HCT116 (cell line): ENCODE results near the gene RXFP4. TPM values are rescaled to one million over a fixed set of nuclear protein-coding genes. Genes with fewer than 3 reads are reported as not detected.

Experiments
- ATAC-seq: fragments of 200-7000 bp; cut with Tn5 transposase; 2 replicates; pipeline ENCODE4 v1.9.1; 2020; ENCODE audit warnings: mild to moderate bottlenecking, moderate library complexity
- BruUV-seq: library from RNA; stranded (reverse); fragments of 400-500 nt; replicated peaks from 2 replicates; lab custom pipeline; 2021; lab: Mats Ljungman, UMichigan
- CTCF ChIA-PET: fragments of 300-600 bp; sonication (Branson Sonifier 250); formaldehyde crosslinking; loops from one replicate; lab custom pipeline; 2021; ENCODE audit warnings: antibody characterized with exemption; lab: Charles Lee
- POLR2A ChIA-PET: fragments of 300-600, 350-600 bp; sonication (Branson Sonifier 250); formaldehyde crosslinking; loops from one replicate; lab custom pipeline; 2021; ENCODE audit warnings: antibody characterized with exemption; lab: Charles Lee
- RAD21 ChIA-PET, 2 experiments: fragments of 300-600 bp; sonication (Branson Sonifier 250); formaldehyde crosslinking; loops; one replicate each; lab custom pipeline; 2023; ENCODE audit warnings: low total read pairs in 2 of 2; ENCODE audit not compliant: uncharacterized antibody in 2 of 2, unreplicated experiment in 2 of 2, low non-redundant PET in 1 of 2; lab: Charles Lee
- DNase-seq: peaks from one replicate; pipeline ENCODE4 v3.0.0-alpha.2; 2010; ENCODE audit warnings: low read depth, low spot score
- H2AFZ ChIP-seq: fragments of 200-600 bp; shearing (Covaris generic), sonication (generic); 2 replicates; pipeline ENCODE4 v1.6.1; 2017; ENCODE audit warnings: low read depth, mixed run types, mixed read lengths, antibody characterized with exemption, low read length; ENCODE audit not compliant: poor library complexity, severe bottlenecking
- H3K27ac ChIP-seq: 2 replicates; pipeline ENCODE4 v1.5.1; 2012; ENCODE audit warnings: low read depth, low read length
- H3K27me3 ChIP-seq: fragments of 200-600 bp; sonication (generic); 2 replicates; pipeline ENCODE4 v1.6.1; 2016; ENCODE audit warnings: mixed run types, low read length, mixed read lengths; ENCODE audit not compliant: insufficient read depth
- H3K36me3 ChIP-seq, 2 experiments: fragments of 200-500 bp in 1 of 2; fragments of 200-600 bp in 1 of 2; sonication (Bioruptor generic) in 1 of 2; sonication (generic) in 1 of 2; 2 replicates each; pipeline versions ENCODE4 v1.5.1 to v1.6.1; 2014 to 2016; ENCODE audit warnings: low read length in 2 of 2, inconsistent platforms in 1 of 2, mixed read lengths in 1 of 2, mixed run types in 1 of 2; ENCODE audit not compliant: insufficient read depth in 2 of 2, control insufficient read depth in 1 of 2
- H3K4me1 ChIP-seq, 2 experiments: fragments of 200-600 bp in 1 of 2; sonication (generic) in 1 of 2; 2 replicates each; pipeline versions ENCODE4 v1.5.1 to v1.6.1; 2012 to 2017; ENCODE audit warnings: low read length in 2 of 2, inconsistent platforms in 1 of 2, mild to moderate bottlenecking in 1 of 2, mixed read lengths in 1 of 2, mixed run types in 1 of 2, moderate library complexity in 1 of 2; ENCODE audit not compliant: insufficient read depth in 2 of 2, control insufficient read depth in 1 of 2
- H3K4me2 ChIP-seq: fragments of 200-600 bp; sonication (generic); 2 replicates; pipeline ENCODE4 v1.6.1; 2017; ENCODE audit warnings: mixed run types, low read length, mixed read lengths
- H3K4me3 ChIP-seq, 2 experiments: fragments of 200-600 bp in 1 of 2; sonication (generic) in 1 of 2; replicated peaks in 1 of 2; 2 replicates each; pipeline ENCODE4 v1.5.1; 2011 to 2016; ENCODE audit warnings: low read length in 2 of 2, control low read depth in 1 of 2, low read depth in 1 of 2, mild to moderate bottlenecking in 1 of 2, mixed read lengths in 1 of 2, mixed run types in 1 of 2
- H3K79me2 ChIP-seq: fragments of 200-600 bp; sonication (generic); 2 replicates; pipeline ENCODE4 v1.6.1; 2017; ENCODE audit warnings: mild to moderate bottlenecking, mixed run types, low read length, moderate library complexity, mixed read lengths; ENCODE audit not compliant: insufficient read depth
- H3K9ac ChIP-seq: fragments of 200-600 bp; sonication (generic); 2 replicates; pipeline ENCODE4 v1.6.1; 2016; ENCODE audit warnings: low read length, mixed read lengths
- H3K9me2 ChIP-seq: fragments of 200-600 bp; sonication (generic), shearing (Covaris generic); 2 replicates; pipeline ENCODE4 v1.6.1; 2017; ENCODE audit warnings: mixed run types, mild to moderate bottlenecking, moderate library complexity; ENCODE audit not compliant: insufficient read depth
- H3K9me3 ChIP-seq, 2 experiments: fragments of 200-500 bp in 1 of 2; fragments of 200-600 bp in 1 of 2; sonication (Bioruptor generic) in 1 of 2; sonication (generic) in 1 of 2; 2 replicates each; pipeline ENCODE4 v1.6.1; 2014 to 2017; ENCODE audit warnings: low read length in 2 of 2, mixed read lengths in 2 of 2, inconsistent platforms in 1 of 2, low read depth in 1 of 2, mild to moderate bottlenecking in 1 of 2, mixed run types in 1 of 2, moderate library complexity in 1 of 2; ENCODE audit not compliant: control insufficient read depth in 1 of 2, insufficient read depth in 1 of 2
- H4K20me1 ChIP-seq: fragments of 200-600 bp; sonication (generic), shearing (Covaris generic); 2 replicates; pipeline ENCODE4 v1.6.1; 2017; ENCODE audit warnings: mixed run types, mild to moderate bottlenecking, moderate library complexity; ENCODE audit not compliant: insufficient read depth
- CEBPB ChIP-seq: IDR thresholded peaks from 2 replicates; pipeline ENCODE4 v1.6.1; 2012; ENCODE audit warnings: low read depth
- ELF1 ChIP-seq: IDR thresholded peaks from 2 replicates; pipeline ENCODE4 v1.6.1; 2012; ENCODE audit warnings: low read depth, borderline replicate concordance
- EZH2phosphoT487 ChIP-seq: fragments of 200-600 bp; IDR thresholded peaks from 2 replicates; pipeline ENCODE4 v1.6.1; 2018; ENCODE audit warnings: antibody characterized with exemption, borderline replicate concordance
- FOSL1 ChIP-seq: IDR thresholded peaks from 2 replicates; pipeline ENCODE4 v1.6.1; 2012; ENCODE audit warnings: low read depth
- JUND ChIP-seq: IDR thresholded peaks from 2 replicates; pipeline ENCODE4 v1.6.1; 2012
- POLR2A ChIP-seq: IDR thresholded peaks from 2 replicates; pipeline ENCODE4 v1.7.0; 2011; ENCODE audit warnings: borderline replicate concordance; ENCODE audit not compliant: insufficient read depth, insufficient read length; ENCODE audit errors: extremely low read depth
- POLR2AphosphoS5 ChIP-seq: IDR thresholded peaks from 2 replicates; pipeline ENCODE4 v1.6.1; 2011; ENCODE audit warnings: mild to moderate bottlenecking, low read depth, low read length, moderate library complexity
- RAD21 ChIP-seq: IDR thresholded peaks from 2 replicates; pipeline ENCODE4 v1.6.1; 2012; ENCODE audit warnings: low read depth, mild to moderate bottlenecking
- SIN3A ChIP-seq: IDR thresholded peaks from 2 replicates; pipeline ENCODE4 v1.6.1; 2012; ENCODE audit warnings: low read depth
- TCF7L2 ChIP-seq: IDR thresholded peaks from 2 replicates; pipeline ENCODE4 v1.7.0; 2011; ENCODE audit warnings: borderline replicate concordance, inconsistent platforms; ENCODE audit not compliant: insufficient read depth, insufficient read length; ENCODE audit errors: extremely low read depth
- YY1 ChIP-seq: IDR thresholded peaks from 2 replicates; pipeline ENCODE4 v1.6.1; 2011; ENCODE audit warnings: low read length, low read depth, moderate library complexity, mild to moderate bottlenecking; ENCODE audit not compliant: insufficient replicate concordance; ENCODE audit errors: extremely low read depth
- ZFX ChIP-seq: fragments of 450-650 bp; IDR thresholded peaks from 2 replicates; pipeline ENCODE4 v1.6.1; 2017
- intact Hi-C: fragments of 100-400 bp; cut with micrococcal nuclease; formaldehyde crosslinking; loops from 2 replicates; pipeline ENCODE4 v1.10.0; 2022
- total RNA-seq: library from RNA; stranded (reverse); gene quantifications from one replicate; pipeline ENCODE4 v1.2.1, GENCODE V29; 2021; ENCODE audit not compliant: unreplicated experiment
- TF ChIP-seq, protein P1 (sequence below): IDR thresholded peaks from 2 replicates; pipeline ENCODE4 v1.6.1; 2011; ENCODE audit warnings: mild to moderate bottlenecking, low read length, moderate library complexity; ENCODE audit not compliant: insufficient replicate concordance; ENCODE audit errors: extremely low read depth
- TF ChIP-seq, protein P2 (sequence below), 3 experiments: fragments of 200-600 bp in 1 of 3; sonication (generic) in 1 of 3; IDR thresholded peaks in 2 of 3; conservative IDR thresholded peaks in 1 of 3; 2 replicates each; pipeline ENCODE4 v1.5.1; 2012 to 2017; ENCODE audit warnings: low read depth in 2 of 3, low read length in 2 of 3, antibody characterized with exemption in 1 of 3, borderline replicate concordance in 1 of 3, control low read depth in 1 of 3, mild to moderate bottlenecking in 1 of 3, mixed read lengths in 1 of 3, mixed run types in 1 of 3, moderate library complexity in 1 of 3; ENCODE audit not compliant: insufficient read depth in 1 of 3
- TF ChIP-seq, protein P3 (sequence below): IDR thresholded peaks from 2 replicates; pipeline ENCODE4 v1.6.1; 2012

The RXFP4 gene
- total RNA-seq, 1 experiment from 2014 or later: 0.20 TPM

DNA sequence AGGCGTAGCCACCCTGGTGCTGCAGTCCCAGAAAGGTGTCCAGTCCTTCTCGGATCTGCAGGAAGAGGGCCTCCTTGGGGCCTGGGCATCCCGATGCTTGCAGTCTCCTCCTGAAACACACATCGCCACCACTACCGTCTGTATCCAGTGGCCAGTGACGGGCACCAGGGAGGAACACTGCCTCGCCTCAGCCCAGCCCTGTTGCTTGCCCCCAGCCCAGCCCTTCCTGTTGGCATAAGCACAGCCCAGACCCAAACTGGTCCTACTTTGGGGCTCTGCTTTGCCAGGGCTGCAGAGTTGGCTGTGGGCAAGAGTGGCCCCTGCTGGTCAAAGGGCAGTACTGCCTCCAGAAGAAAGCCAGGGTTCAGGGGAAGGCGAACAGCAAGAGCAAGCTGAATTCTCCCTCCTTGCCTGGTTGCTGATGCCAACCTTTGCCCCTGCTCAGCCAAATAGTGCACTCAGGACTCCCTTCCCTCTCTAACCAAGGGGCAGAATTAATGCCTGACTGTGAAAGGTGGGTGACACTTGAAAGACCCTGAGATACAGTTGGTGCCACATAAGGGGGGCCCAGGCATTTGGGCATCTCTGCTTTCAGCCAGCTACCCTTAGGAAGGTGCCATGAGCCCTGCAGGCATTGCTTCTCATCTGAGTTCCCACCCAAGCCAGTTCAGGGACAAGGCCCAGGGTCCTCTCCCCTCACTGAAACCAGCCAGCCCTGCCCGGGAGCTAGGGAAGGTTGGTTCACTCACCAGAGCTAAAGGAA is 48.0 kb downstream of the RXFP4 start:
- Histone ChIP-seq H3K79me2 (no peaks in the 10 kb centered on the region), H3K4me2 (no peak overlapping the region), H4K20me1 (no peaks in the 10 kb centered on the region), H3K36me3 (no peaks in the 10 kb centered on the region), H3K9me2 (no peaks in the 10 kb centered on the region), H3K9me3 (no peaks in the 10 kb centered on the region), H3K27ac (peak overlapping the region; percentile 10; the same call in 1 of the 2 replicates)
- BruUV-seq: no TSS peak
- POLR2A ChIA-PET: interaction anchor here (0.6 to 1.4 kb wide), 6 partner anchors 9 to 57 kb away, joined by 3 to 10 read pairs (median 4); partner anchors contain the start of gene KHDC4
- TF ChIP-seq POLR2AphosphoS5 (no peak), RAD21 (peak; percentile 96), FOSL1 (no peak), TCF7L2 (no peak), YY1 (peak; percentile 37), SIN3A (no peak), ELF1 (no peak), POLR2A (no peak), ZFX (no peak; the same call in 1 of the 2 replicates), JUND (no peak), CEBPB (no peak), EZH2phosphoT487 (no peak)
- TF ChIP-seq, protein P1, sequence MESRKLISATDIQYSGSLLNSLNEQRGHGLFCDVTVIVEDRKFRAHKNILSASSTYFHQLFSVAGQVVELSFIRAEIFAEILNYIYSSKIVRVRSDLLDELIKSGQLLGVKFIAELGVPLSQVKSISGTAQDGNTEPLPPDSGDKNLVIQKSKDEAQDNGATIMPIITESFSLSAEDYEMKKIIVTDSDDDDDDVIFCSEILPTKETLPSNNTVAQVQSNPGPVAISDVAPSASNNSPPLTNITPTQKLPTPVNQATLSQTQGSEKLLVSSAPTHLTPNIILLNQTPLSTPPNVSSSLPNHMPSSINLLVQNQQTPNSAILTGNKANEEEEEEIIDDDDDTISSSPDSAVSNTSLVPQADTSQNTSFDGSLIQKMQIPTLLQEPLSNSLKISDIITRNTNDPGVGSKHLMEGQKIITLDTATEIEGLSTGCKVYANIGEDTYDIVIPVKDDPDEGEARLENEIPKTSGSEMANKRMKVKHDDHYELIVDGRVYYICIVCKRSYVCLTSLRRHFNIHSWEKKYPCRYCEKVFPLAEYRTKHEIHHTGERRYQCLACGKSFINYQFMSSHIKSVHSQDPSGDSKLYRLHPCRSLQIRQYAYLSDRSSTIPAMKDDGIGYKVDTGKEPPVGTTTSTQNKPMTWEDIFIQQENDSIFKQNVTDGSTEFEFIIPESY: no peak
- TF ChIP-seq, protein P2, sequence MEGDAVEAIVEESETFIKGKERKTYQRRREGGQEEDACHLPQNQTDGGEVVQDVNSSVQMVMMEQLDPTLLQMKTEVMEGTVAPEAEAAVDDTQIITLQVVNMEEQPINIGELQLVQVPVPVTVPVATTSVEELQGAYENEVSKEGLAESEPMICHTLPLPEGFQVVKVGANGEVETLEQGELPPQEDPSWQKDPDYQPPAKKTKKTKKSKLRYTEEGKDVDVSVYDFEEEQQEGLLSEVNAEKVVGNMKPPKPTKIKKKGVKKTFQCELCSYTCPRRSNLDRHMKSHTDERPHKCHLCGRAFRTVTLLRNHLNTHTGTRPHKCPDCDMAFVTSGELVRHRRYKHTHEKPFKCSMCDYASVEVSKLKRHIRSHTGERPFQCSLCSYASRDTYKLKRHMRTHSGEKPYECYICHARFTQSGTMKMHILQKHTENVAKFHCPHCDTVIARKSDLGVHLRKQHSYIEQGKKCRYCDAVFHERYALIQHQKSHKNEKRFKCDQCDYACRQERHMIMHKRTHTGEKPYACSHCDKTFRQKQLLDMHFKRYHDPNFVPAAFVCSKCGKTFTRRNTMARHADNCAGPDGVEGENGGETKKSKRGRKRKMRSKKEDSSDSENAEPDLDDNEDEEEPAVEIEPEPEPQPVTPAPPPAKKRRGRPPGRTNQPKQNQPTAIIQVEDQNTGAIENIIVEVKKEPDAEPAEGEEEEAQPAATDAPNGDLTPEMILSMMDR (IDR thresholded peaks at IDR 0.05 in 2 of 3, conservative IDR thresholded peaks at IDR 0.05 in 1 of 3; ENCODE audit: borderline replicate concordance in 1 of 3, insufficient read depth in 1 of 3, low read depth in 2 of 3, low read length in 2 of 3): peak; percentile 90 to 98 (median 97)
- TF ChIP-seq, protein P3, sequence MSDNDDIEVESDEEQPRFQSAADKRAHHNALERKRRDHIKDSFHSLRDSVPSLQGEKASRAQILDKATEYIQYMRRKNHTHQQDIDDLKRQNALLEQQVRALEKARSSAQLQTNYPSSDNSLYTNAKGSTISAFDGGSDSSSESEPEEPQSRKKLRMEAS: no peak
- TF ChIP-seq, all 23 proteins: peak for 3
- Histone ChIP-seq H3K9ac (no peak overlapping the region), H3K4me3 (no peak overlapping the region), H2AFZ (no peak overlapping the region), H3K27me3 (no peaks in the 10 kb centered on the region), H3K4me1 (peaks cover 0 to 5% of the 10 kb centered on the region in 2 experiments; a peak in 2 of 4 replicates)
- ChIA-PET CTCF (interaction anchor here (0.6 to 4.3 kb wide), 11 partner anchors 9 to 77 kb away, joined by 3 to 35 read pairs (median 5); partner anchors contain the start of gene KHDC4), RAD21 (interaction anchor here (0.7 to 2.0 kb wide), 5 partner anchors 49 to 77 kb away, joined by 3 to 18 read pairs (median 5); no protein-coding TSS in a partner anchor)
- intact Hi-C loops: loop anchor here (1.0 kb wide), 1 partner anchor 51 kb away; no protein-coding TSS in a partner anchor
- peak; percentile 95 for ATAC-seq
- no peak for DNase-seq
